Measurements from ENCODE around the gene POP4. TPM values are rescaled to one million over a fixed set of nuclear protein-coding genes. Genes with fewer than 3 reads are reported as not detected.

The POP4 gene
- total RNA-seq, 2 experiments from 2014 or later: 86.8 to 94.4 TPM

GRCh38 chr19:29568036-29569025, 37.8 kb upstream of the POP4 start:
- Mint-ChIP-seq H3K27me3 (peaks cover 21% of the 10 kb centered on the region), H3K36me3 (ENCODE audit: low read depth) (no peaks in the 10 kb centered on the region), H3K4me1 (peaks cover 2% of the 10 kb centered on the region), H3K4me3 (no peak overlapping the region), H3K27ac (no peak overlapping the region), H3K9me3 (no peaks in the 10 kb centered on the region)
- no peak for DNase-seq
- CTCF ChIA-PET: no interaction called here
- POLR2A ChIA-PET: no interaction called here

- no peaks in the 10 kb centered on the region for H3K9me3 Mint-ChIP-seq
- peaks cover 2% of the 10 kb centered on the region for H3K4me1 Mint-ChIP-seq
- DNase-seq: no peak
- ChIA-PET CTCF (no interaction called here), POLR2A (no interaction called here)
- no peaks in the 10 kb centered on the region for H3K36me3 Mint-ChIP-seq (ENCODE audit: low read depth)
- H3K27ac Mint-ChIP-seq: no peak overlapping the region
- H3K27me3 Mint-ChIP-seq: peaks cover 27% of the 10 kb centered on the region
- H3K4me3 Mint-ChIP-seq: no peak overlapping the region
Measured at GRCh38 chr19:29569038-29569911, 36.8 kb upstream of the POP4 start.

- H3K27me3 Mint-ChIP-seq: peaks cover 44% of the 10 kb centered on the region
- ChIA-PET POLR2A (no interaction called here), CTCF (no interaction called here)
- no peak overlapping the region for H3K4me3 Mint-ChIP-seq
- no peak overlapping the region for H3K27ac Mint-ChIP-seq
- no peak for DNase-seq
- H3K36me3 Mint-ChIP-seq (ENCODE audit: low read depth): no peaks in the 10 kb centered on the region
- H3K4me1 Mint-ChIP-seq: peaks cover 4% of the 10 kb centered on the region
- H3K9me3 Mint-ChIP-seq: no peaks in the 10 kb centered on the region
Measured at GRCh38 chr19:29571181-29571580, 34.9 kb upstream of the POP4 start.

GRCh38 chr19:29573486-29573885, 32.6 kb upstream of the POP4 start:
- no peak for DNase-seq
- Mint-ChIP-seq H3K4me3 (no peak overlapping the region), H3K4me1 (peaks cover 12% of the 10 kb centered on the region), H3K36me3 (ENCODE audit: low read depth) (no peaks in the 10 kb centered on the region), H3K27ac (no peak overlapping the region), H3K9me3 (no peaks in the 10 kb centered on the region), H3K27me3 (peaks cover 63% of the 10 kb centered on the region)
- POLR2A ChIA-PET: no interaction called here
- CTCF ChIA-PET: no interaction called here

GRCh38 chr19:29574510-29574909, 31.6 kb upstream of the POP4 start:
- H3K36me3 Mint-ChIP-seq (ENCODE audit: low read depth): no peaks in the 10 kb centered on the region
- CTCF ChIA-PET: no interaction called here
- POLR2A ChIA-PET: no interaction called here
- H3K9me3 Mint-ChIP-seq: no peaks in the 10 kb centered on the region
- H3K27ac Mint-ChIP-seq: no peak overlapping the region
- H3K4me3 Mint-ChIP-seq: no peak overlapping the region
- H3K4me1 Mint-ChIP-seq: peaks cover 12% of the 10 kb centered on the region
- peaks cover 66% of the 10 kb centered on the region for H3K27me3 Mint-ChIP-seq
- DNase-seq: no peak

- POLR2A ChIA-PET: interaction anchor here (2.1 kb wide), 1 partner anchor 30 kb away, joined by 4 read pairs; the partner anchor contains the start of gene POP4
- no peaks in the 10 kb centered on the region for H3K36me3 Mint-ChIP-seq (ENCODE audit: low read depth)
- DNase-seq: no peak
- peaks cover 8% of the 10 kb centered on the region for H3K9me3 Mint-ChIP-seq
- no peak overlapping the region for H3K4me3 Mint-ChIP-seq
- no peak overlapping the region for H3K27ac Mint-ChIP-seq
- peaks cover 12% of the 10 kb centered on the region for H3K4me1 Mint-ChIP-seq
- CTCF ChIA-PET: no interaction called here
- peaks cover 68% of the 10 kb centered on the region for H3K27me3 Mint-ChIP-seq
Measured at GRCh38 chr19:29576046-29576606, 30.0 kb upstream of the POP4 start.

GRCh38 chr19:29576761-29577648, 29.1 kb upstream of the POP4 start:
- H3K36me3 Mint-ChIP-seq (ENCODE audit: low read depth): no peaks in the 10 kb centered on the region
- DNase-seq: no peak
- peaks cover 67% of the 10 kb centered on the region for H3K27me3 Mint-ChIP-seq
- no peak overlapping the region for H3K27ac Mint-ChIP-seq
- H3K4me3 Mint-ChIP-seq: no peak overlapping the region
- ChIA-PET CTCF (no interaction called here), POLR2A (interaction anchor here (2.1 kb wide), 1 partner anchor 29 kb away, joined by 4 read pairs; the partner anchor contains the start of gene POP4)
- peaks cover 12% of the 10 kb centered on the region for H3K9me3 Mint-ChIP-seq
- peaks cover 12% of the 10 kb centered on the region for H3K4me1 Mint-ChIP-seq

- ChIA-PET CTCF (no interaction called here), POLR2A (no interaction called here)
- Mint-ChIP-seq H3K27me3 (peaks cover 64% of the 10 kb centered on the region), H3K36me3 (ENCODE audit: low read depth) (no peaks in the 10 kb centered on the region), H3K4me1 (peaks cover 12% of the 10 kb centered on the region), H3K27ac (no peak overlapping the region), H3K9me3 (peaks cover 12% of the 10 kb centered on the region), H3K4me3 (no peak overlapping the region)
- DNase-seq: no peak
Measured at GRCh38 chr19:29577649-29577963, 28.5 kb upstream of the POP4 start.

- CTCF ChIA-PET: no interaction called here
- peaks cover 12% of the 10 kb centered on the region for H3K4me1 Mint-ChIP-seq
- H3K27me3 Mint-ChIP-seq: peaks cover 60% of the 10 kb centered on the region
Measured at GRCh38 chr19:29578349-29578748, 27.7 kb upstream of the POP4 start.

GRCh38 chr19:29579308-29579910, 26.7 kb upstream of the POP4 start:
- CTCF ChIA-PET: no interaction called here
- peaks cover 56% of the 10 kb centered on the region for H3K27me3 Mint-ChIP-seq
- H3K36me3 Mint-ChIP-seq (ENCODE audit: low read depth): no peaks in the 10 kb centered on the region
- no peak for DNase-seq
- H3K9me3 Mint-ChIP-seq: peaks cover 12% of the 10 kb centered on the region
- no peak overlapping the region for H3K4me3 Mint-ChIP-seq
- H3K4me1 Mint-ChIP-seq: peaks cover 17% of the 10 kb centered on the region
- H3K27ac Mint-ChIP-seq: no peak overlapping the region
- POLR2A ChIA-PET: no interaction called here

More at GRCh38 chr19:29578349-29578748, 27.7 kb upstream of the POP4 start:
- no peak for DNase-seq
- POLR2A ChIA-PET: no interaction called here
- Mint-ChIP-seq H3K36me3 (ENCODE audit: low read depth) (no peaks in the 10 kb centered on the region), H3K4me3 (no peak overlapping the region), H3K27ac (no peak overlapping the region), H3K9me3 (peaks cover 12% of the 10 kb centered on the region)

GRCh38 chr19:29581398-29581797, 24.7 kb upstream of the POP4 start:
- ChIA-PET POLR2A (no interaction called here), CTCF (no interaction called here)
- H3K27ac Mint-ChIP-seq: no peak overlapping the region
- H3K36me3 Mint-ChIP-seq (ENCODE audit: low read depth): no peaks in the 10 kb centered on the region
- no peak for DNase-seq
- H3K4me3 Mint-ChIP-seq: no peak overlapping the region
- peaks cover 13% of the 10 kb centered on the region for H3K4me1 Mint-ChIP-seq
- H3K27me3 Mint-ChIP-seq: peaks cover 43% of the 10 kb centered on the region
- peaks cover 12% of the 10 kb centered on the region for H3K9me3 Mint-ChIP-seq
